CD4-positive, CD25-positive, alpha-beta regulatory T cell (primary cell): ENCODE measurements around the gene NOP14. TPM values are rescaled to one million over a fixed set of nuclear protein-coding genes. Genes with fewer than 3 reads are reported as not detected.

Source experiments
- ATAC-seq, 2 donors: fragments of 150-1000 bp; cut with Tn5 transposase; one replicate each; pipeline ENCODE4 v1.10.0; 2021; ENCODE audit warnings: low read depth in 2 of 2, moderate number of reproducible peaks in 2 of 2, moderate library complexity in 1 of 2
- DNase-seq, 3 donors: peaks; one replicate each; pipeline versions ENCODE4 v3.0.0 to v3.0.0-alpha.2; 2012 to 2022; ENCODE audit warnings: mixed read lengths in 1 of 3
- H3K27ac ChIP-seq: one replicate; pipeline ENCODE4 v1.7.0; 2013; ENCODE audit warnings: mild to moderate bottlenecking, low read length; ENCODE audit not compliant: insufficient read depth, poor library complexity, severe bottlenecking
- H3K27me3 ChIP-seq: one replicate; pipeline ENCODE4 v1.7.0; 2013; ENCODE audit warnings: low read length; ENCODE audit not compliant: control insufficient read depth, insufficient read depth
- H3K36me3 ChIP-seq: one replicate; pipeline ENCODE4 v1.7.0; 2013; ENCODE audit warnings: mild to moderate bottlenecking, low read length, moderate library complexity; ENCODE audit not compliant: control insufficient read depth, insufficient read depth
- H3K4me1 ChIP-seq: 2 replicates; pipeline ENCODE4 v1.7.0; 2013; ENCODE audit warnings: mild to moderate bottlenecking, low read length; ENCODE audit not compliant: insufficient read depth, control insufficient read depth, poor library complexity, severe bottlenecking
- H3K4me3 ChIP-seq: one replicate; pipeline ENCODE4 v1.7.0; 2013; ENCODE audit warnings: low read depth, mild to moderate bottlenecking, low read length, moderate library complexity
- H3K9me3 ChIP-seq, 2 experiments: 1 replicate in 1 of 2; 2 replicates in 1 of 2; pipeline ENCODE4 v1.7.0; 2013; ENCODE audit warnings: low read length in 2 of 2, mild to moderate bottlenecking in 1 of 2, moderate library complexity in 1 of 2; ENCODE audit not compliant: control insufficient read depth in 2 of 2
- H3K27ac Mint-ChIP-seq, 3 donors: one replicate each; pipeline ENCODE4 v1.8.0; 2020 to 2022; ENCODE audit warnings: mild to moderate bottlenecking in 3 of 3, mixed read lengths in 3 of 3, moderate library complexity in 2 of 3
- H3K27me3 Mint-ChIP-seq: one replicate; pipeline ENCODE4 v1.8.0; 2022; ENCODE audit warnings: mild to moderate bottlenecking, mixed read lengths
- H3K36me3 Mint-ChIP-seq: one replicate; pipeline ENCODE4 v1.8.0; 2020; ENCODE audit warnings: mixed read lengths
- H3K4me1 Mint-ChIP-seq, 4 donors: one replicate each; pipeline ENCODE4 v1.8.0; 2020 to 2022; ENCODE audit warnings: mixed read lengths in 4 of 4, mild to moderate bottlenecking in 1 of 4
- H3K4me3 Mint-ChIP-seq, 4 donors: one replicate each; pipeline ENCODE4 v1.8.0; 2020 to 2022; ENCODE audit warnings: mild to moderate bottlenecking in 4 of 4, mixed read lengths in 4 of 4, moderate library complexity in 3 of 4
- H3K9me3 Mint-ChIP-seq, 7 donors: one replicate each; pipeline ENCODE4 v1.8.0; 2020 to 2022; ENCODE audit warnings: mixed read lengths in 7 of 7, mild to moderate bottlenecking in 3 of 7, moderate library complexity in 2 of 7
- polyA plus RNA-seq, 4 donors: library from polyadenylated mRNA; unstranded; fragments of 300-500 nt; fragmentation: Illumina TruSeq; gene quantifications; one replicate each; pipeline ENCODE4 v1.2.3, GENCODE V29; 2021
- total RNA-seq: library from RNA; stranded (reverse); gene quantifications from one replicate; pipeline ENCODE4 v1.2.3, GENCODE V29; 2022

Gene NOP14
- total and polyA plus RNA-seq, 5 donors from 2014 or later, result 7.6 to 25.8 (median 10.7) TPM

- Histone ChIP-seq H3K4me1 (peaks cover 56% of the 10 kb centered on the region), H3K36me3 (peaks cover 26% of the 10 kb centered on the region), H3K27ac (peak overlapping the region; percentile 89), H3K27me3 (no peaks in the 10 kb centered on the region), H3K9me3 (no peaks in the 10 kb centered on the region), H3K4me3 (peak overlapping the region; percentile 86)
- H3K4me1 Mint-ChIP-seq, result peaks cover 4 to 54% (median 31%) of the 10 kb centered on the region in 4 donors
- ATAC-seq, result peak; percentile 64 to 68
- H3K27me3 Mint-ChIP-seq, result peaks cover 5% of the 10 kb centered on the region
- peak overlapping the region; percentile 88 to 97 (median 90) for H3K4me3 Mint-ChIP-seq
- H3K9me3 Mint-ChIP-seq, result no peaks in the 10 kb centered on the region
- peaks cover 11% of the 10 kb centered on the region for H3K36me3 Mint-ChIP-seq
- peak; percentile 94 to 95 (median 95) for DNase-seq
- H3K27ac Mint-ChIP-seq, result peak overlapping the region; percentile 90 to 96 (median 90)
These were observed 28.1 kb downstream of the NOP14 start for GRCh38 chr4:2934813-2935761.

DNA sequence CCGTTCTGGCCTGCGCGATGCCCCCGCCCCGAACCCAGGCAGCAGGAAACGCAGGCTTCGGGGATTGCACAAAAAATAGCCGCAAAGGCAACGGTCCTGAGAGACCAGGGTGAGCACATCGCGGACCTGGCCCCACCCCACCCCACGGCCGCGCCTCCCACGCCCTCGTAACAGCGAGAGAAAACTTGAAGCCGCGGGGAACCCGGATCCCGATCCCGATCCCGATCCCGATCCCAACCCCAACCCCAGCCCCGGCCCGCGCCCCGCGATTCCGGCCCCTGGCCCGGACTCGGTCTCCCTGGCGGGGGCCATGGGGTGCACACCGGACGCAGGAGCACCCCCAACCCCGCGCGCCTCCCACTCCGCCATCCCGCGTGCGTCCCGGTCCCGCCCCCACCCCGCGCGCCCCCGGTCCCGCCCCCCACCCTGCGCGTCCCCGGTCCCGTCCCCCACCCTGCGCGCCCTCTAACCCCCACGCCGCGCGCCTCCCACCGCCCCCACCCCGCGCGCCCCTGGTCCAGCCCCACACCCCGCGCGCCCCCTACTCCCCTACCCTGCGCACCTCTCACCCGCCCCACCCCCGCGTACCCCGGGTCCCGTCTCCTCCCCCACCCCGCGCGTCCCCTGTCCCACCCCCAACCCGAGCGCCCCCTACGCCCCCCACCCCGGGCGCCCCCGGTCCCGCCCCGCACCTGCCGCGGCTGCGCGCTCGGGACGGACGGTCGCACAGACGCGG is 29.0 kb downstream of the NOP14 start:
- Histone ChIP-seq H3K27ac (peak overlapping the region; percentile 89), H3K4me1 (peaks cover 56% of the 10 kb centered on the region), H3K4me3 (no peak overlapping the region), H3K9me3 (no peaks in the 10 kb centered on the region), H3K36me3 (peaks cover 27% of the 10 kb centered on the region), H3K27me3 (no peaks in the 10 kb centered on the region)
- Mint-ChIP-seq H3K9me3 (no peaks in the 10 kb centered on the region), H3K4me1 (peaks cover 4 to 53% (median 31%) of the 10 kb centered on the region in 4 donors), H3K4me3 (peak overlapping the region; percentile 82 to 97 (median 88)), H3K27me3 (peaks cover 5% of the 10 kb centered on the region), H3K36me3 (peaks cover 10% of the 10 kb centered on the region), H3K27ac (no peak overlapping the region)
- ATAC-seq, result peak in 1 of 2 donors; percentile 3
- DNase-seq, result peak; percentile 44 to 59 (median 50)

DNA sequence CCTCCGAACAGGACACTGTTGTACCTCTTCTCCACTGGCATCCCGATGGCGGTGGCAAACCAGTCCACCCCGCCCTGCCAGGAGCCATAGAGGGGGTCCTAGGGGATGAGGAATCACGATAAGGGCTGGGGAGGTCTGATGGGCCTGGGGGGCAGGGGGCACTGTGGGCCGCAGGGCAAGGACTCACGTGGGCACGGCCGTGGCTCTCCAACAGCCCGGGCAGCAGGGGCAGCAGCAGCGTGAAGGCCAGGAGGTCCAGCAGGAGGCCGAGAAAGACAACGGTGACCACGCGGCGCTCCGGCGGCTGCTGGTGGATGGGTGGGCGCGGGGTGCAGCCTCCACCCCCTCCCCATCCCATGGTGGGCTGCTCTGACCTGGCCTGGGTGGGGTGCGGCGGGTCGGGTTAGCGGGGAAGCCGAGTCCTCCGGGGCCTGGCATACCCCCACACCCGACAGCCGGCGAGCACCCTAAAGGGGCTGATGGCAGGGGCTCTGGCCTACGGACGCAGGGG is 29.6 kb downstream of the NOP14 start:
- Mint-ChIP-seq H3K4me3 (peak overlapping the region; percentile 90 to 98 (median 95)), H3K27ac (peak overlapping the region; percentile 87 to 98 (median 95)), H3K27me3 (peaks cover 5% of the 10 kb centered on the region), H3K9me3 (no peaks in the 10 kb centered on the region), H3K4me1 (peaks cover 4 to 48% (median 31%) of the 10 kb centered on the region in 4 donors), H3K36me3 (peaks cover 10% of the 10 kb centered on the region)
- peaks cover 56% of the 10 kb centered on the region for H3K4me1 ChIP-seq
- peak overlapping the region; percentile 72 for H3K27ac ChIP-seq
- peaks cover 27% of the 10 kb centered on the region for H3K36me3 ChIP-seq
- no peak overlapping the region for H3K4me3 ChIP-seq
- ATAC-seq (no peak), DNase-seq (no peak)
- no peaks in the 10 kb centered on the region for H3K9me3 ChIP-seq
- H3K27me3 ChIP-seq, result no peaks in the 10 kb centered on the region

- Histone ChIP-seq H3K36me3 (peaks cover 24% of the 10 kb centered on the region), H3K9me3 (no peaks in the 10 kb centered on the region), H3K27ac (peak overlapping the region; percentile 72), H3K4me3 (no peak overlapping the region), H3K27me3 (no peaks in the 10 kb centered on the region), H3K4me1 (peaks cover 56% of the 10 kb centered on the region)
- H3K4me1 Mint-ChIP-seq, result peaks cover 4 to 48% (median 30%) of the 10 kb centered on the region in 4 donors
- ATAC-seq (no peak), DNase-seq (no peak)
- peaks cover 11% of the 10 kb centered on the region for H3K36me3 Mint-ChIP-seq
- H3K27me3 Mint-ChIP-seq, result peaks cover 5% of the 10 kb centered on the region
- peak overlapping the region; percentile 87 to 98 (median 95) for H3K27ac Mint-ChIP-seq
- H3K4me3 Mint-ChIP-seq, result peak overlapping the region; percentile 90 to 98 (median 95)
- H3K9me3 Mint-ChIP-seq, result no peaks in the 10 kb centered on the region
These were observed 30.1 kb downstream of the NOP14 start for GRCh38 chr4:2932951-2933565.

- Mint-ChIP-seq H3K36me3 (peaks cover 14% of the 10 kb centered on the region), H3K4me1 (peaks cover 4 to 42% (median 27%) of the 10 kb centered on the region in 4 donors), H3K27ac (peak overlapping the region; percentile 62 to 83 (median 71)), H3K4me3 (peak overlapping the region; percentile 90 to 98 (median 95)), H3K27me3 (peaks cover 5% of the 10 kb centered on the region), H3K9me3 (no peaks in the 10 kb centered on the region)
- no peaks in the 10 kb centered on the region for H3K27me3 ChIP-seq
- H3K4me3 ChIP-seq, result no peak overlapping the region
- no peaks in the 10 kb centered on the region for H3K9me3 ChIP-seq
- DNase-seq, result no peak
- peaks cover 27% of the 10 kb centered on the region for H3K36me3 ChIP-seq
- H3K4me1 ChIP-seq, result peaks cover 50% of the 10 kb centered on the region
- ATAC-seq, result no peak
- H3K27ac ChIP-seq, result peak overlapping the region; percentile 72
These were observed 30.8 kb downstream of the NOP14 start for GRCh38 chr4:2932321-2932950.

DNA sequence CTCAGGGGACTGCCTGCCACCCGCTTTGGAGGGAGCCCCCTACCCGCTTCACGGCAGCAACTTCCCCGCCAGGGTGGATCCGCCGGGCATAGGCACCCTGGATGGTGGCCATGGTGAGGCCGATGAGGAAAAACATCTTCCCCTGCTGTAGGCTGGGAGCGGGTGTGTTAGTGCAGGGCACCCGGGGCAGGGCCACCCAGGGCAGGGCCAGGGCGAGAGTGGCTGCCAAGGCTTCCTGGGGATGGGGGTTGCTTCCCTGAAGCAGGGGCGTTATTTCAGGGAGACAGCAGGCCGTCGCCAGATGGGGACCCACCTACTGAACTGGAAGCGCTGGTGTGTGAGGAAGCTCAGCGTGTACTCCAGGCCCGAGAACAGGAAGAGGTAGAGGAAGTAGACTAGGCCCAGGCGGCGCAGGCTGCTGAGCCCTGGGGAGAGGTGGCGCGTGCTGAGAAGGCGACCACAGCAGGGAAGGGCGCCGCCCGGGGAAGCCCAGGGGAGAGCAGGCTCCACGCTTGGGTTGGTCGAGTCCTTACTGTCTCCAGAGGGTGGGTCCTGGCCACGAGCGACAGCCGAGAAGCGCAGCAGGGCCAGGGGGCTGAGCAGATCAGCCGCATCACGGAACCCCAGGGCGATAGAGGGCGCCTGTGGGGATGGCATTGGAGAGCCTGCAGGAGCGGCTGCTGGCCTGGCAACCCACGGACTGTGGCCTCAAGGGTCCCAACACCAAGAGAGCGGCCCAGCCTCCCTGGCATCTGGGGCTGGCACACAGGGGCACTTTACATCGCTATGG is 31.5 kb downstream of the NOP14 start:
- DNase-seq (peak in 2 of 3 donors; percentile 44 to 72), ATAC-seq (peak; percentile 21 to 29)
- Mint-ChIP-seq H3K4me3 (peak overlapping the region; percentile 75 to 90 (median 88)), H3K9me3 (no peaks in the 10 kb centered on the region), H3K27me3 (peaks cover under 1% of the 10 kb centered on the region), H3K27ac (peak overlapping the region; percentile 62 to 83 (median 71)), H3K4me1 (peaks cover 4 to 35% (median 22%) of the 10 kb centered on the region in 4 donors), H3K36me3 (peaks cover 17% of the 10 kb centered on the region)
- Histone ChIP-seq H3K4me3 (no peak overlapping the region), H3K36me3 (peaks cover 34% of the 10 kb centered on the region), H3K27ac (peak overlapping the region; percentile 72), H3K4me1 (peaks cover 43% of the 10 kb centered on the region), H3K27me3 (no peaks in the 10 kb centered on the region), H3K9me3 (no peaks in the 10 kb centered on the region)
